Spleen (tissue), 13 donors: ENCODE measurements around the gene TRAM1L1. TPM values are rescaled to one million over a fixed set of nuclear protein-coding genes. Genes with fewer than 3 reads are reported as not detected.
A peak's percentile ranks its signal among the peaks of the same experiment; 100 is the strongest.

Experiments
- DNase-seq: peaks from one replicate; pipeline ENCODE4 v3.0.0-alpha.2; 2020
- H3K27ac ChIP-seq, 8 donors: fragments of 200-600 bp; sonication (generic) in 7 of 8; 1 replicate in 4 of 8; 2 replicates in 4 of 8; pipeline versions ENCODE4 v1.5.0 to v1.8.0; 2016 to 2021; ENCODE audit warnings: inconsistent platforms in 4 of 8, mild to moderate bottlenecking in 4 of 8, moderate library complexity in 1 of 8
- H3K27me3 ChIP-seq, 7 donors: fragments of 200-600 bp; sonication (generic) in 6 of 7; replicated peaks in 1 of 7; 1 replicate in 4 of 7; 2 replicates in 3 of 7; pipeline versions ENCODE4 v1.5.0 to v1.8.0; 2016 to 2021; ENCODE audit warnings: inconsistent platforms in 3 of 7, mild to moderate bottlenecking in 1 of 7
- H3K36me3 ChIP-seq, 6 donors: fragments of 200-600 bp; sonication (generic) in 5 of 6; 1 replicate in 4 of 6; 2 replicates in 2 of 6; pipeline versions ENCODE4 v1.5.0 to v1.8.0; 2016 to 2021; ENCODE audit warnings: inconsistent platforms in 2 of 6
- H3K4me1 ChIP-seq, 6 donors: fragments of 200-600 bp; sonication (generic) in 5 of 6; 1 replicate in 3 of 6; 2 replicates in 3 of 6; pipeline versions ENCODE4 v1.5.0 to v1.8.0; 2016 to 2021; ENCODE audit warnings: inconsistent platforms in 3 of 6
- H3K4me3 ChIP-seq, 8 donors: fragments of 200-600 bp; sonication (generic) in 7 of 8; 1 replicate in 4 of 8; 2 replicates in 4 of 8; pipeline versions ENCODE4 v1.5.0 to v1.8.0; 2016 to 2021; ENCODE audit warnings: inconsistent platforms in 4 of 8, mild to moderate bottlenecking in 4 of 8, moderate library complexity in 2 of 8
- H3K9me3 ChIP-seq, 8 donors: fragments of 200-600 bp; sonication (generic) in 7 of 8; 1 replicate in 4 of 8; 2 replicates in 4 of 8; pipeline versions ENCODE4 v1.5.0 to v1.8.0; 2016 to 2021; ENCODE audit warnings: inconsistent platforms in 4 of 8
- CTCF ChIP-seq, 11 experiments: fragments of 200-600 bp in 7 of 11; fragments of 450-650 bp in 4 of 11; sonication (generic) in 4 of 11; IDR thresholded peaks in 8 of 11; conservative IDR thresholded peaks in 3 of 11; 1 replicate in 7 of 11; 2 replicates in 4 of 11; pipeline versions ENCODE4 v1.4.0 to v1.8.0; 2016 to 2021; ENCODE audit warnings: antibody characterized with exemption in 11 of 11, inconsistent platforms in 4 of 11, mild to moderate bottlenecking in 1 of 11
- POLR2A ChIP-seq, 3 donors: fragments of 450-650 bp; IDR thresholded peaks; one replicate each; pipeline ENCODE4 v1.5.1; 2017; ENCODE audit warnings: antibody characterized with exemption in 3 of 3, mild to moderate bottlenecking in 1 of 3
- POLR2AphosphoS5 ChIP-seq, 3 donors: sonication (generic); formaldehyde crosslinking; IDR thresholded peaks; one replicate each; pipeline ENCODE4 v1.5.1; 2017; ENCODE audit warnings: antibody characterized with exemption in 3 of 3
- WGBS, 5 donors: extraction: QIAGEN DNeasy Blood & Tissue Kit in 3 of 5; methylation state at CpG; one replicate each; pipeline versions ENCODE4 v1.1.5 to v1.1.7; 2013 to 2018; 5-methylcytosine and 5-hydroxymethylcytosine counted together
- intact Hi-C: fragments of 100-400 bp; cut with DNase I; formaldehyde crosslinking; loops from one replicate; pipeline ENCODE4 v1.15.0; 2023; ENCODE audit warnings: low total_unique reads
- long read RNA-seq, 2 donors: transcript quantifications; one replicate each; lab custom pipeline, GENCODE V29; 2026
- polyA plus RNA-seq, 3 donors: library from polyadenylated mRNA; stranded (reverse); fragments of 200-250 nt; gene quantifications; one replicate each; pipeline ENCODE4 v1.2.1, GENCODE V29; 2013
- total RNA-seq, 7 donors: library from RNA; depleted of rRNA in 3 of 7; stranded (reverse); fragments of >200 nt in 3 of 7; fragmentation: NEBNext Ultra II Directional in 4 of 7; extraction: Animal tissue kit (Norgen Biotek cat#: 25700) in 4 of 7; gene quantifications; one replicate each; pipeline versions ENCODE4 v1.1.0 to v1.2.1, GENCODE V29; 2016 to 2021
- donor health status: healthy with polysubstance abuse.
- donor health status: DM: no; HTN: no; CAD: no; lungs with moderate emphysema.
- donor health status: DM: no; HTN: no; CAD: no.
- donor health status: Bipolar disorder and iron deficiency.
- donor health status: healthy.
- donor health status: DM: no; HTN: no; CAD: no.
- donor health status: DM: yes; HTN: yes; CAD: no.

The TRAM1L1 gene
- total RNA-seq = 1 to 10 TPM in 1 of 7 donors, under 1 TPM in 5, not detected in 1; 0.27 to 1.2 (median 0.67) TPM
- under 1 TPM; 0.24 to 0.36 (median 0.32) TPM for polyA plus RNA-seq
- long read RNA-seq, donor 1, transcript TRAM1L1-201 (1 exons, 2,023 nt) = major isoform, 6 of 6 reads
- long read RNA-seq, donor 1, partial matches to known transcripts = 0 of 6 reads
- long read RNA-seq, donor 1, other reads (novel, unspliced or antisense) = 0 of 6 reads
- long read RNA-seq, donor 2, transcript TRAM1L1-201 (1 exons, 2,023 nt) = major isoform, 6 of 6 reads
- long read RNA-seq, donor 2, partial matches to known transcripts = 0 of 6 reads
- long read RNA-seq, donor 2, other reads (novel, unspliced or antisense) = 0 of 6 reads

GRCh38 chr4:117084866-117085701 lies at the start of gene TRAM1L1:
Gene TRAM1L1 (minus strand): TSS chr4:117085576. CDS start chr4:117085393, 183 bp downstream.
- no peaks in the 10 kb centered on the region for H3K36me3 ChIP-seq
- H3K27ac ChIP-seq = peak within 1 kb of the TSS in 4 of 8 donors; percentile 16 to 56 (median 44)
- intact Hi-C loops = no loop called here
- H3K4me3 ChIP-seq = peak within 1 kb of the TSS; percentile 4 to 67 (median 34)
- WGBS, 5 donors = 9 to 14% (median 10%) methylated on average over 37 to 45 of the region's 45 CpGs
- H3K4me1 ChIP-seq = no peaks in the 10 kb centered on the region
- DNase-seq = peak; percentile 74
- peaks cover 0 to 8% (median 0%) of the 10 kb centered on the region in 7 donors for H3K27me3 ChIP-seq
- TF ChIP-seq POLR2AphosphoS5 (IDR thresholded peaks at IDR 0.05) = peak in 2 of 3 donors; percentile 30 to 35
- no peak for TF ChIP-seq POLR2A (IDR thresholded peaks at IDR 0.05)
- H3K9me3 ChIP-seq = peaks cover 0 to 10% (median 2%) of the 10 kb centered on the region in 8 donors

- Histone ChIP-seq H3K36me3 (no peaks in the 10 kb centered on the region), H3K4me3 (no peak overlapping the region), H3K27me3 (no peaks in the 10 kb centered on the region), H3K4me1 (no peaks in the 10 kb centered on the region), H3K9me3 (peaks cover 0 to 32% (median 12%) of the 10 kb centered on the region in 8 donors), H3K27ac (no peak overlapping the region)
- intact Hi-C loops = no loop called here
- no peak for DNase-seq
- TF ChIP-seq POLR2A (IDR thresholded peaks at IDR 0.05) (no peak), POLR2AphosphoS5 (IDR thresholded peaks at IDR 0.05) (no peak), CTCF (IDR thresholded peaks at IDR 0.05 in 8 of 11, conservative IDR thresholded peaks at IDR 0.05 in 3 of 11) (no peak)
- 1 to 8% (median 5%) methylated on average over 4 of the region's 4 CpGs for WGBS, 5 donors
Measured at GRCh38 chr4:117134386-117134785, 49.0 kb upstream of the TRAM1L1 start.

- intact Hi-C loops = no loop called here
- no peak overlapping the region for H3K4me3 ChIP-seq
- DNase-seq = no peak
- no peaks in the 10 kb centered on the region for H3K9me3 ChIP-seq
- no peak overlapping the region for H3K27ac ChIP-seq
- no peaks in the 10 kb centered on the region for H3K27me3 ChIP-seq
- TF ChIP-seq POLR2A (IDR thresholded peaks at IDR 0.05) = no peak
- no peak for TF ChIP-seq CTCF (IDR thresholded peaks at IDR 0.05 in 8 of 11, conservative IDR thresholded peaks at IDR 0.05 in 3 of 11)
- TF ChIP-seq POLR2AphosphoS5 (IDR thresholded peaks at IDR 0.05) = no peak
- no peaks in the 10 kb centered on the region for H3K4me1 ChIP-seq
- H3K36me3 ChIP-seq = no peaks in the 10 kb centered on the region
Measured at GRCh38 chr4:117096886-117097285, 11.5 kb upstream of the TRAM1L1 start.

GRCh38 chr4:117096462-117096861 lies 11.1 kb upstream of the TRAM1L1 start:
- no peaks in the 10 kb centered on the region for H3K27me3 ChIP-seq
- TF ChIP-seq CTCF (IDR thresholded peaks at IDR 0.05 in 8 of 11, conservative IDR thresholded peaks at IDR 0.05 in 3 of 11) (no peak), POLR2A (IDR thresholded peaks at IDR 0.05) (no peak), POLR2AphosphoS5 (IDR thresholded peaks at IDR 0.05) (no peak)
- intact Hi-C loops = no loop called here
- H3K4me1 ChIP-seq = no peaks in the 10 kb centered on the region
- H3K4me3 ChIP-seq = no peak overlapping the region
- no peak for DNase-seq
- 78 to 92% (median 84%) methylated on average over 5 of the region's 5 CpGs for WGBS, 5 donors
- no peaks in the 10 kb centered on the region for H3K9me3 ChIP-seq
- no peaks in the 10 kb centered on the region for H3K36me3 ChIP-seq
- no peak overlapping the region for H3K27ac ChIP-seq
